IMR-90 (cell line): ENCODE measurements around the gene C5AR1.

ENCODE experiments used
- CEBPB ChIP-seq: IDR thresholded peaks from 2 replicates; pipeline ENCODE4 v1.6.1; 2012; ENCODE audit warnings: low read depth, low read length, improper control_type of control experiment
- FOS ChIP-seq: fragments of 150-350 bp; IDR thresholded peaks from 2 replicates; pipeline ENCODE4 v1.6.1; 2016; ENCODE audit warnings: low read depth, low read length
- MAFK ChIP-seq: IDR thresholded peaks from 2 replicates; pipeline ENCODE4 v1.6.1; 2012; ENCODE audit warnings: low read depth, low read length, improper control_type of control experiment
- MXI1 ChIP-seq: IDR thresholded peaks from 2 replicates; pipeline ENCODE4 v1.6.1; 2012; ENCODE audit warnings: low read depth, mild to moderate bottlenecking, low read length, moderate library complexity, borderline replicate concordance
- NFE2L2 ChIP-seq: fragments of 150-350 bp; IDR thresholded peaks from 2 replicates; pipeline ENCODE4 v1.6.1; 2016; ENCODE audit warnings: low read depth, mild to moderate bottlenecking, low read length
- POLR2A ChIP-seq: IDR thresholded peaks from 2 replicates; pipeline ENCODE4 v1.6.1; 2012; ENCODE audit warnings: mild to moderate bottlenecking, low read depth, low read length
- RFX5 ChIP-seq: IDR thresholded peaks from 2 replicates; pipeline ENCODE4 v1.8.0; 2012; ENCODE audit warnings: low read depth, mild to moderate bottlenecking, low read length, moderate library complexity
- SMC3 ChIP-seq: fragments of 150-350 bp; IDR thresholded peaks from 2 replicates; pipeline ENCODE4 v1.6.1; 2016; ENCODE audit warnings: low read depth, mild to moderate bottlenecking, antibody characterized with exemption, low read length, moderate library complexity
- TF ChIP-seq, protein P1 (sequence below): conservative IDR thresholded peaks from 2 replicates; pipeline ENCODE4 v1.5.1; 2012; ENCODE audit warnings: mild to moderate bottlenecking, low read depth, low read length, improper control_type of control experiment
- TF ChIP-seq, protein P2 (sequence below): fragments of 150-350 bp; IDR thresholded peaks from 2 replicates; pipeline ENCODE4 v1.6.1; 2017; ENCODE audit warnings: mild to moderate bottlenecking, antibody characterized with exemption, low read length, low read depth
- TF ChIP-seq, protein P3 (sequence below): fragments of 150-350 bp; IDR thresholded peaks from 2 replicates; pipeline ENCODE4 v1.6.1; 2016; ENCODE audit warnings: low read depth, mild to moderate bottlenecking, low read length, moderate library complexity, borderline replicate concordance

DNA sequence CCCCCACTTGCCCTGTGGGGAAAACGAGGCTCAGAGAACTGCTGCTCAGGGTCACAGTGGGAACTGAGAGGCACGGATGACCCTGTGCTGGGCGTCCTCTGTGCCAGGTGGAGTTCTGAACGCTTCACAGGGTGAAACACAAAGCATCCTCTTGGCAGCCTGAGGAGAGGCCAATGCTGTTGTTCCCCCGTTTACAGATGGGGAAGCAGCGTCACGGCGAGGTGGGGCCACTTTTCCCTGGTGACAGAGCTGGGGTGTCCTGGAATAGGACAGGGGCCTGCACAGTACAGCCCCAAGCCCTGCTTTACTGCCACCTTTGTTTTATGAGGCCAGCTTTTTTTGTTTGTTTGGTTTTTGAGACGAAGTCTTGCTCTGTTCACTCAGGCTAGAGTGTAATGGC, 61.6 kb downstream of the C5AR1 start:
- TF ChIP-seq CEBPB = no peak
- TF ChIP-seq, protein P1, sequence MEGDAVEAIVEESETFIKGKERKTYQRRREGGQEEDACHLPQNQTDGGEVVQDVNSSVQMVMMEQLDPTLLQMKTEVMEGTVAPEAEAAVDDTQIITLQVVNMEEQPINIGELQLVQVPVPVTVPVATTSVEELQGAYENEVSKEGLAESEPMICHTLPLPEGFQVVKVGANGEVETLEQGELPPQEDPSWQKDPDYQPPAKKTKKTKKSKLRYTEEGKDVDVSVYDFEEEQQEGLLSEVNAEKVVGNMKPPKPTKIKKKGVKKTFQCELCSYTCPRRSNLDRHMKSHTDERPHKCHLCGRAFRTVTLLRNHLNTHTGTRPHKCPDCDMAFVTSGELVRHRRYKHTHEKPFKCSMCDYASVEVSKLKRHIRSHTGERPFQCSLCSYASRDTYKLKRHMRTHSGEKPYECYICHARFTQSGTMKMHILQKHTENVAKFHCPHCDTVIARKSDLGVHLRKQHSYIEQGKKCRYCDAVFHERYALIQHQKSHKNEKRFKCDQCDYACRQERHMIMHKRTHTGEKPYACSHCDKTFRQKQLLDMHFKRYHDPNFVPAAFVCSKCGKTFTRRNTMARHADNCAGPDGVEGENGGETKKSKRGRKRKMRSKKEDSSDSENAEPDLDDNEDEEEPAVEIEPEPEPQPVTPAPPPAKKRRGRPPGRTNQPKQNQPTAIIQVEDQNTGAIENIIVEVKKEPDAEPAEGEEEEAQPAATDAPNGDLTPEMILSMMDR = no peak
- TF ChIP-seq, protein P2, sequence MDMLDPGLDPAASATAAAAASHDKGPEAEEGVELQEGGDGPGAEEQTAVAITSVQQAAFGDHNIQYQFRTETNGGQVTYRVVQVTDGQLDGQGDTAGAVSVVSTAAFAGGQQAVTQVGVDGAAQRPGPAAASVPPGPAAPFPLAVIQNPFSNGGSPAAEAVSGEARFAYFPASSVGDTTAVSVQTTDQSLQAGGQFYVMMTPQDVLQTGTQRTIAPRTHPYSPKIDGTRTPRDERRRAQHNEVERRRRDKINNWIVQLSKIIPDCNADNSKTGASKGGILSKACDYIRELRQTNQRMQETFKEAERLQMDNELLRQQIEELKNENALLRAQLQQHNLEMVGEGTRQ = no peak
- TF ChIP-seq SMC3 = no peak
- TF ChIP-seq, protein P3, sequence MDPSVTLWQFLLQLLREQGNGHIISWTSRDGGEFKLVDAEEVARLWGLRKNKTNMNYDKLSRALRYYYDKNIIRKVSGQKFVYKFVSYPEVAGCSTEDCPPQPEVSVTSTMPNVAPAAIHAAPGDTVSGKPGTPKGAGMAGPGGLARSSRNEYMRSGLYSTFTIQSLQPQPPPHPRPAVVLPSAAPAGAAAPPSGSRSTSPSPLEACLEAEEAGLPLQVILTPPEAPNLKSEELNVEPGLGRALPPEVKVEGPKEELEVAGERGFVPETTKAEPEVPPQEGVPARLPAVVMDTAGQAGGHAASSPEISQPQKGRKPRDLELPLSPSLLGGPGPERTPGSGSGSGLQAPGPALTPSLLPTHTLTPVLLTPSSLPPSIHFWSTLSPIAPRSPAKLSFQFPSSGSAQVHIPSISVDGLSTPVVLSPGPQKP = no peak
- TF ChIP-seq POLR2A = no peak
- no peak for TF ChIP-seq MAFK
- no peak for TF ChIP-seq FOS
- no peak for TF ChIP-seq RFX5
- TF ChIP-seq MXI1 = no peak
- no peak for TF ChIP-seq NFE2L2
